ENCODE results near the gene TRAPPC10.

TRAPPC10 gene

DNA sequence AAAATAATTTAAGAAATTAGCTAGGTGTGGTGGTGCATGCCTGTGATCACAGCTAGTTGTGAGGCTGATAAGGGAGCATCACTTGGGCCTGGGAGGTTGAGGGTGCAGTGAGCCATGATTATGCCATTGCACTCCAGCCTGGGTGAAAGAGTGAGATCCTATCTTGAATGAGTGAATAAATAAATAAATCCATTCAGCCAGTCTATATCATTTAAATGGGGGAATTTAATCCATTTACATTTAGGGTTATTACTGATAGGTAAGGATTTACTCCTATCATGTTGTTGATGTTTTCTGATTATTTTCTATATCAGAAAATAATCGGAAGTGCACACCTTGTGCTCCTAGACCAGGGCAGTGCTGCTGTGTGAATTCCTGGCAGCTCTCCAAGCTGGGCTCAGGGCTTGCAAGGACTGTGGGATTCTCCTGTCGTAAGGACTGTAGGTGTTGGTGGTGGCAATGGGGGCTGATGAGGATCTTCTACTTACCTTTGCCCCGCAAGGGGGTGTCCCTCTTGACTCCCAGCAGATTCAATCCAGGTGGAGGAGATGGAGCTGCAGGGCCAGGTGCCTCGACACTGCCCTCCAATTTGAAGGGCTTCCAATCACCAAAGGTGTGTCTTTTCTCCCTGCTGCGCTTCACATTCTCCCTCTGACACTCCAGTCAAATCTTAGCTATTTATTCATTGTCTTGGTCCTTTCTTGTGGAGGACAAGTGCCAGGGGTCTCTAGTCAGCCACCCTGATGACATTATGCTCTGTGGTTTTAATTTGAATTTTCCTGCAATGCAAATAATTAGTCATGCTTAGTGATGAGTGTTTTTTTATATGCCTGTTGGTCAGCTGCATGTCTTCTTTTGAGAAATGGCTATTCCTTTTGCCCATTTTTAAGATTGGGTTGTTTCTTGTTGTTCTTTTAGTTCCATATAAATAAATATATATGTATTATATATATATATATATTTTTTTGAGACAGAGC, 14.1 kb upstream of the TRAPPC10 start:
- no peak for FAIRE-seq

DNA sequence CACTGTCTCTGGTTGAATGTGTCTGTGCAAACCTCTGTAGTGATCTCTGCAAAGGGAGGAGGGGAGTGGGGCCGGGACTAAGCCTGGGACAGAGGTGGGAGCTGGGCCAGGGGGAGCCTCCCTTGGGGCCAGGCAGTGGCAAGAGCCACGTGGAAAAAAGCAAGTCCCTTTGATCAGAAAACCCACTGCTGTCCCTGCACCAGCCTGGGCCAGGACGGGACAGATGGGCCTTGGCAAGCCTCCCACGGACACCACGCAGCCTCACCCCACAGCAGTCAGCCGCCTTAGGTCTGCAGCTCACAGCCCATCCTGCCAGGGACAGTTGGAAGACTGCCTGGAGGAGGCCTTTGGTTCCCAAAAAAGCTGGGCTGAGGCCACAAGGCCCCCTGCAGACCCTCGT, 11.7 kb upstream of the TRAPPC10 start:
- DNase-seq (ENCODE audit: insufficient read length, low spot score) (no peak), FAIRE-seq (no peak)

More for the DNA sequence above, 14.1 kb upstream of the TRAPPC10 start:
- DNase-seq (ENCODE audit: insufficient read length, low spot score) = no peak

DNA sequence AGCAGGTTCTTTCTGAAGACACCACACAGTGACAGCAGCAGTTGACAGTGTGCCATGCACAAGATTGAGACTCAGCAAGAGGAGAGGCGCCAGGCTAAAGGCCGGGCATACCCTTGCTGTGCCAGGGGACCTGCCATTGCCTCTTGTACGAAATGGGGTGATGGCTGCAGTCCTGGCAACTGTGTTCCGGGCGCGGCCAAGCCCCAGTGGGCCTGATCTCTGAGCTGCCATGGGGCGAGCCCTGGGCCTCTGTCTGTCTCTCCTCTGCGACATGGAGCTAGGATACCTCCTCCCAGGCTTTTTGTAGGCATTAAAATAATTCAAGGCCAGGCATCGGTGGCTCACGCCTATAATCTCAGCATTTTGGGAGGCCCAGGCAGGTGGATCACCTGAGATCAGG, 9.6 kb upstream of the TRAPPC10 start:
- DNase-seq (ENCODE audit: insufficient read length, low spot score) (no peak), FAIRE-seq (no peak)

DNA sequence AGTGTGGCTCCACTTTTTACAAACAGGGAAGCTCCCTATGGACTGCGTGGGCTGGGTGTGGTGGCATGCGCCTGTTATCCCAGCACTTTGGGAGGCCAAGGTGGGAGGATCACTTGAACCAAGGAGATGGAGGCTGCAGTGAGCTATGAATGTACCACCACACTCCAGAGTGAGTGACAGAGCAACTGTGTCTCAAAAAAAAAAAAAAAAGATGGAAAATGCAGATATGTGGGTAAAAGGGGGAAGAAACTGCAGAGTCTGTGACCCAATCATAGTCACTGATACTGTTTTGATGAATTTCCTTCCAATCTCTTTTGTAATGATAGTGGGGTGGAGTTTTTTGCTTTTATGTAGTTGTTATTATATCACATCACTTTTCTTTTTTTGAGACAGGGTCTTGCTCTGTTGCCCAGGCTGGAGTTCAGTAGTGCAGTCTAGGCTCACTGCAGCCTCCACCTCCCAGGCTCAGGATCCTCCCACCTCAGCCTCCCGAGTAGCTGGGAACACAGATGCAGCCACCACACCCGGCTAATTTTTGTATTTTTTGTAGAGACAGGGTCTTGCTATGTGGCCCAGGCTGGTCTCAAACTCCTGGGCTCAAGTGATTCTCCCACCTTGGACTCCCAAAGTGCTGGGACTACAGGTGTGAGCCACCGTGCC, 8.7 kb upstream of the TRAPPC10 start:
- FAIRE-seq (no peak), DNase-seq (ENCODE audit: insufficient read length, low spot score) (no peak)

DNA sequence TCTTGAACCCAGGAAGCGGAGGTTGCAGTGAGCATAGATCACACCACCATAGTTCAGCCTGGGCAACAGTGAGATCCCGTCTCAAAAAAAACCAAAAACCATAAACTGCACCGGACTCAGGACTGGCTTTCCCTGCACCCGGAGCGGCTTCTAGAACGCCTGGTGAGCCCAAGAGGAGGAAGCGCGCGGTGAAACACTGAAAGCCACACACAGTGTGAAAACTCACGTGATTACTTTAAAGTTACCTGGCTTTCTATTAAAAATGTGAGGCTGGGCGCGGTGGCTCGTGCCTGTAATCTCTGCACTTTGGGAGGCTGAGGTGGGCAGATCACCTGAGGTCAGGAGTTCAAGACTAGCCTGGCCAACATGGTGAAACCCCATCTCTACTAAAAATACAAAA, 7.0 kb upstream of the TRAPPC10 start:
- DNase-seq (ENCODE audit: insufficient read length, low spot score) (no peak), FAIRE-seq (no peak)

DNA sequence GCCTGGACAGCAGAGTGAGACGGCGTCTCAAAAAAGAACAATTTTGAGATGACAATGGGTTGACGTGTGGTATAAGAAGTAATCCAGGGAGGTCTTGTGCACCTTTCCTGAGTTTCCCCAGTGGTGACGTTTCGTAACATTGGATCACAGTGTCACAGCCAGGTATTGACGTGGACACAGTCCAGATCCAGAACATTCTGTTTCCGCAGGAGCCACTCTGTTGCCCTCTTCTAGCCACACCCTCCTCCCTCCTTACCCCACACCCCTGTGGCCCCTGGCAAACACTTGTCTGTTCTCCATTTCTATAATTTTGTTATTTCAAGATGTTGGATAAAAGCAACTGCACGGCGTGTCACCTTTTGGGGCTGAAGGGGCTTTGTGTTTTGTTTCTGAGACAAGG, 6.5 kb upstream of the TRAPPC10 start:
- no peak for FAIRE-seq
- no peak for DNase-seq (ENCODE audit: insufficient read length, low spot score)

DNA sequence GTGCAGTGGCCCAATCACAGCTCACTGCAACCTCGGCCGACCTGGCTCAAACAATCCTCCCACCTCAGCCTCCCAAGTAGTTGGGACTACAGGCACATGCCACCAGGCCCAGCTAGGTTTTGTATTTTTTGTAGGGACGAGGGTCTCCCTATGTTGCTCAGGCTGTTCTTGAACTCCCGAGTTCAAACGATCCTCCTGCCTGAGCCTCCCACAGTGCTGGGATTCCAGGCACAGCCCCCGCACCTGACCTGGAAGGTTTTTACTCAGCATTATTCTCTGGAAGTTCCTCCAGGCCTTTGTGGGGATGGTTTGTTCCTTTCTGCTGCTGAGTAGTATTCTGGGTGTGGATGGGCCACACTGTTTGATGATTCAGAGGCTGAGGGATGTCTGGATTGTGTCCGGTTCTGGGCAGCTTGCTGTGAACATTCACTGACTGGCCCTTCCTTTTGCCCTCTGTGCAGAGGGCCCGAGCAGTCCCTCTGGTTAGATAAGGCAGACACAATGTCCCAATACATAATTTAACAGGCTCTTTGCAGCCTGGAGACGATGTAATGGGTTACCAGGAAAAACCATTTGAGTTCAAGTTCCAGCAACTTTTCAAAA, 6.0 kb upstream of the TRAPPC10 start:
- DNase-seq (ENCODE audit: insufficient read length, low spot score) (peak; percentile 63), FAIRE-seq (no peak)

DNA sequence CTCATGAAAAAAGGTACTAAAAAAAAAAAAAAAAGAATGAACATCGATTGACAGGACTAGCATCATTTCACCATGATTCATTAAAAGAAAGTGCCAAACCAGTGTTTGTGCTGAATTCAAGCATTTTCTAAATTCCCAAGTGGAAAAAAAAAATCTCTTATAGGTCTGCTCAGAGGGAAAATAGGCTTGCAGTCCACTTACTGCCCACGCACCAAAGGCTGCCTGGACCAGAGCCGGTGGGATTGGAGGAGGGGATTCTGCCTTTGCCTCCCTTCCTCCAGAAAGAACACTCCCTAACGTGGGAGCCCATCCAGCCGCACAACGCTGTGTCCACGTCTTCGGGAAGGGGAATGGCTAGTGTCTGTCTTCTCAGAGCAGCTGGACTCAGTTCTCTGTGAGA, 5.5 kb upstream of the TRAPPC10 start:
- FAIRE-seq (no peak), DNase-seq (ENCODE audit: insufficient read length, low spot score) (no peak)

DNA sequence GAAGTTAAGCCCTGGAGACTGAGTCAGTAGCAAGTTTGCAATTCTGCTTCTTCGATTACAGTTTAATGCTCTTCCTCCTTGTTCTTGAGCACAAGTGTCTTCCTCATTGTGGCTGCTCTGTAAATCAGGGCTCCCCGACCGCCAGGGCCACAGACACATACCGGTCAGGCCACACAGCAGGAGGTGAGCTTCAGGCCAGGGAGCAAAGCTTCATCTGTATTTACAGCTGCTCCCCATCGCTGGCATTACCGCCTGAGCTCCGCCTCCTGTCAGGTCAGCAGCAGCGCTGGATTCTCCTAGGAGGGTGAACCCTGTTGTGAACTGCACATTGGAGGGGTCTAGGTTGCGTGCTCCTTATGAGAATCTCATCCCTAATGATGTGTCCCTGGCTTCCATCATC, 1.7 kb upstream of the TRAPPC10 start:
- DNase-seq (ENCODE audit: insufficient read length, low spot score) = no peak
- no peak for FAIRE-seq

DNA sequence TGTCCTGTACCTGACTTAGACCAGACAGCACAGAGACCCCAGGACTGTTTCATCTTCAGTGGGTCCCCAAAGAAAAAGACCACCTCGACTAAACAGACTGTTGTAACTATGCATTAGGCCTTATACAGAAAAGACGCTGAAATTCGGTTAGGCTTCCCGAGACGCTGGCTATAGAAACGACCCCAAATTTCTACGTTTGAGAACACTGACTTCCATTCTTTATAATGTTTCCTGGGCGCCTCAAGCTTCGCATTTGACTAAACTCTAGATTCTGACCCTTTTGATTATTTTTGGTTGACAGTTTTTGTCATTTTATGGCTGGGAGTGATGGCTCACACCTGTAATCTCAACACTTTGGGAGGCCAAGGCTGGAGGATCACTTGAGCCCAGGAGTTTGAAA, 986 bp upstream of the TRAPPC10 start:
- DNase-seq (ENCODE audit: insufficient read length, low spot score) = no peak
- FAIRE-seq = no peak

DNA sequence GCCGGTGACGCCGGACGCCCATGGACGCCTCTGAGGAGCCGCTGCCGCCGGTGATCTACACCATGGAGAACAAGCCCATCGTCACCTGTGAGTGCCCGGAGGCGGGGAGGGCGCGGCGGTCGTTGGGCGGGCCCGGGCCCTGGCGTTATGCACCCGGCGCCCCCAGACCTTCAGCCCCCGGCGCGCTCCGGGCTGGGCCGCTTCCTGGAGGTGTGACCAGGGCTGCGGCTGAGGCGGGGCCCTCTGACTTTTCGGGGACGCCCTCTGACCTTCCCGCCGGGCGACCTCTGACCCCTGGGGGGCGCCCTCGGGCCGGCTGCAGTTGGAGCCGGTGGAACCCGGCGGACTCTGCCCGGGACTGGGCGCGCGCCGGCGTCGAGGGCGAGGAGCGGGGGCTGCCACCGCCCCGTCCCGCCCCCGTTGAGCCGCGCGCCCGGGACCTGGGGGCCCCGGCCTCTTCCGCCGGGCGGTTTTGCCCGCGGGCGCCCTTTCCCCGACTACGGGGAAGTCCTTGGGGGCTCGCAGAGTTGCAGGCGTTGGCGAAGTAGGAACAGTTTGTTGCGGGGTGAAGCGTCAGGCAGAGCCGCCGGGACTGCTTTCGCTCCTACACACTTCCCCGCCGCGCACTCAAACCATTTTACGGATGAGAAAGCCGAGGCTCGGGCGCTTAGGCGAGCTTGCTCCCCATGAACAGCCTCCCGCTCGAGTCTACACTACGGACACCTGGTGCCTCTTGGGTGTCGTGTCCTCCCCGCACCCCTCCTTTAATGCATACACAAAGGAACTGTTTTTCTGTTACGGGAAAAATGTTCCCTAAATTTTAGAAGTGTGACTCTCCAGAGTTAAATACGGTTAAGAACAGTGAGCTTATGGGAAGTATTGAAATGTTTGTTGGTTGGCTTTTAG, 618 bp downstream of the TRAPPC10 start:
- DNase-seq (ENCODE audit: insufficient read length, low spot score) (peak; percentile 45), FAIRE-seq (no peak)

DNA sequence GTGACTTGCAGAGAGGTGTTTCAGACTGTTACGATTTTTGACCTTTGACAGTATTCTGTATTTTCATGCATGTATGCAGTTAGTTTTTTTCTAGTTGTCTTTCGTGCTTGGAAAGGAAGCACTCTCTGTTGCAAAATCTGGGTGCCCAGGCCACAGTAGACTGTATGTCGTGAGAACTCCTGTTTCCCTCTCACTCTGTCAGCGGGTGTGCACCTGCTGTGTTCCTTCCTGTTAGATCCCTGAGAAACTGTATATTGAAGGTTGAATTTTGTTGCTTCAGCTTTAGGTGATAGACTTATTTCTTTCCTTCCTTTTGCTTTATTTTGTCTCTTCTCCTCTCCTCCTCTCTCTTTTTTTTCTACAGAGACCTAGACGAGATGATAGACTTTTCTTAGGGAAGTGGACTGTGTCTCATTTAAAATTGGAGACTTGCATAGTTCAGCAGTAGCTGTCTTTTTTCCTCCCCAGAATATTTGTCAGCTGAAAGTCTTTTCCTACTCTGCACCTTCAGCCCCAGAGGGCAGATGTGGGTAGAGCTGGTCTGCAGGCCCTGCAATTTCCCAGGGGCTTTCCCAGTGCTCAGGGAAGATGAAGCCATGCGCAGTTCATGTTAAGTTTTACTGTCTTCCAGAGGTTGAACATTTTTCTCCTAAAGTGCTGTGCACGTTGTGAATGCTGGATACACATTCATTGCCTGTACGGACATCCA, 1.4 kb downstream of the TRAPPC10 start:
- no peak for DNase-seq (ENCODE audit: insufficient read length, low spot score)
- no peak for FAIRE-seq

DNA sequence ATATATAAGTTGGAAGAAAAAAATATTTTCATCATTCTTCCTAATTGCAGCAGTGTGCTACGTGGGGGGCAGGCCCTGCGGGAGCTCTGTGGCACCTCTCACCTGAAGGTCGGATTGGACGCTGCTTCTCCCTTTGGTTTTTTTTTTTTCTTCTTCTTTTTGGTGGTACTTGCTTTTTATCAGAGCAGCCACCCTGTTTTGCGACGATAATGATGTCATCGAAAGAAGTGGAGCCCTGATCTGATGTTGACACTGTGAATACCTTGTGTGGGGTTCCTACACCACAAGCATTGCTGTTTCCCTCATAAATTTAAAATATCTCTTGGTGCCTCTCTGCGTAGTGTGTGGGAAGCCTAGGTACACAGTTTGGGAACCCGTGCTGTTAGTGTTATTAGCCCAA, 5.5 kb downstream of the TRAPPC10 start:
- DNase-seq (ENCODE audit: insufficient read length, low spot score) = no peak
- no peak for FAIRE-seq

DNA sequence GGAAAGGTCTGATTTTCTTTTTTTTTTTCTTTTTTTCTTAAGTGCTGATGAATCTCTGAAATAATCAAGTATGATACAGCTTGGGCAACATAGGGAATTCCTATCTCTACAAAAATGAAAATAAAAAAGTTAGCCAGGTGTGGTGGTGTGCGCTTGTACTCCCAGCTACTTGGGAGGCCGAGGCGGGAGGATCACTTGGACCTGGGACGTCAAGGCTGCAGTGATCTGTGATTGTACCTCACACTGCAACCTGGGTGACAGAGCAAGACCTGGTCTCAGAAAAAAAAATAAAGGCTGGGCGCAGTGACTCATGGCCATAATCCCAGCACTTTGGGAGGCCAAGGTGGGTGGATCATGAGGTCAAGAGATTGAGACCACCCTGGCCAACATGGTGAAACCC, 6.0 kb downstream of the TRAPPC10 start:
- FAIRE-seq (no peak), DNase-seq (ENCODE audit: insufficient read length, low spot score) (no peak)

DNA sequence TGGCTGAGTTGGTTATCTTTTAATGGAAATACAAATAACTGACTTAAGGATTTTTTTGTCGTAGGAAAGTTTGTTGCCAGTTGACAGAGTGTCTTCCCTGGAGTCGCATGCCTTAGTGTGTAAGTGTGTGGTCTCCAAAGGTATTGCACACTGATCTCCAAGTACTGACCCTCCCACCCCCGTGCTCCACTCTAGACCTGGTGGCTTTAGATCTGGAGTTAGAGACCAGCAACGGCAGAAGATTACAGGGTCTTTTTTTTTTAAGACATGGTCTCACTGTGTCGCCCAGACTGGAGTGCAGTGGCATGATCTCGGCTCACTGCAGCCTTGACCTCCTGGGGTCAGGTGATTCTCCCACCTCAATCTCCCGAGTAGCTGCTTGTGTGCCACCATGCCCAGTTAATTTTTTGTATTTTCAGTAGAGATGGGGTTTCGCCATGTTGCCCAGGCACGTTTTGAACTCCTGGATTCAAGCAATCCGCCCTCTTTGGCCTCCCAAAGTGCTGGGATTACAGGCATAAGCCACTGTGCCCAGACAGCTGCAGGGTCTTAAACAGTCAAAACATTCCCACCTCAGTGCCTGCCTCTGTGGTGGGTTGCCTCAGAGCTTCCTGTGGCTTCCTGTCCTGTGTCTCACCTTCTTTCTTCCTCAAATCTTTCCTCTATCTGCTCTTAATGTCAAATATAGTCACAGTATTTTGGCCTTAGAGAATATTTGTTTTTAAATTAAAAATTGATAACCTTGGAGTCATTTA, 6.9 kb downstream of the TRAPPC10 start:
- DNase-seq (ENCODE audit: insufficient read length, low spot score) (no peak), FAIRE-seq (no peak)

DNA sequence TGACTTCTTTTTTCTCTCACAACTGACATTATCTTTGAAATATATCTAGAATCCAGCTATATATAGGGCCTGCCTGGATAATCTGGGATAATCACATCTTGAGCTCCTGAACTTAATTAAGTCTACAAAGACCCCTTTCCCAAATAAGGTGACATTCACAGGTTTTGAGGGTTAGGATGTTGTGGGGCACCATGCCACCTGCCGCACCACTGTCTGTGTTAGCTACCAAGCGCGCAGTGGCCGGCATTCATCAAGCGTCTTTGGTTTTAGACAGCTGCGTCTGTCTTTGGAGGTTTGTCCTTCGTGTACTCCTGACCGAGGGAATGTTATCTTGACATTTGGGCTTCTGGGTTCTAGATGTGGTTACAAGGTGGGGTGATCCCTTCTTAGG, 7.5 kb downstream of the TRAPPC10 start:
- DNase-seq (ENCODE audit: insufficient read length, low spot score) (no peak), FAIRE-seq (no peak)

DNA sequence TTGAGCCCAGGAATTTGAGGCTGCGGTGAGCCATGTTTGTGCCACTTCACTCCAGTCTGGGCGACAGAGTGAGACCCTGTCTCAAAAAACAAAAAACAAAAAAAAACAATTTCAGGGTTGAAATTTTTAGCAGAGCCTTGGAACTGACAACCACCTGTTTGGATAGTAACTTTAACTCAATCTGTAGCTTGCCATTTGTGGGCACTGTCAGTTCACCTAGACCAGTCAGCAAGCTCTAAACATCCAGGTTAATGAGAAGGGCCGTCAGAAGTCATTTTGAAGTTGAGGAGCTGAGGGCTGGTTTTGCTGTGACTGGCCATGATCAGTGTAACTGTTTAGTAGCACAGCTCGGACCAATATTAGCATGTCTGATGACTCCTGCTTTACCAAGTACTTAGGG, 8.4 kb downstream of the TRAPPC10 start:
- no peak for FAIRE-seq
- DNase-seq (ENCODE audit: insufficient read length, low spot score) = no peak

DNA sequence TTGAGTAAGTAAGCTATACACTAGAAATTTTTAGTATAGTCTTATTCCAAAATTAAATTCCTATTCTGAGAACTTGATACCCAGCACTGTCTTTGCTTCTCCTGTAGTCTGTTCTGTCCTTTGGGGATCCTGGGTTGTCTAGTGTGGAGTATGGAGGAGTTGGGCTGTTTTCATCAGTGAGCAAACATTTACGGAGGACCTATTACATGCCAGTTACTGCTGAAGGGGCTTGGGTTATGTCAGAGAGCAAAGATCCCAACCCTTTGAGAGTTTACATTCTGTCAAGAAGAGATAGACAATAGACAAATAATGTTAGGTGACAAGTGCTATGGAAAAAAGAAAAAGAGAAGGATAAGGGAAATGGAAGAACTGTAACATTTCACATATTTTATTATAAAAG, 9.0 kb downstream of the TRAPPC10 start:
- no peak for FAIRE-seq

DNA sequence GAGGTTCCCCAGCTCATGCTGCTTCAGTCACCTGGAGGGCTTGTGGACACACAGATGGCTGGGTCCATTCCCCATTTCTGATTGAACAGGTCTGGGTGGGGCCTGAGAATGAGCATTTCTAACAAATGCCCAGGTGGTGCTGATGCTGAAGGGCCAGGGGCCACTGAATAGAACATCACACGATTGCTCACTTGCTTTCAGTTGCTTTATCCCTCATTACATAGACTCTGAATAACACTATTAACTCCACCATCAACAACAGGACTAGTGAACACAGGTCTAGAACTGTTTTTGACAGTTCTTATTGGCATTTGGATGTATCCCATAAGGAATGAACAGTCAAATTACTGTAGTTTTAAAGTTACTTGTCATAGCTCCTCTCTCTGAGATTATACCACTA, 12.1 kb downstream of the TRAPPC10 start:
- FAIRE-seq = no peak
- DNase-seq (ENCODE audit: insufficient read length, low spot score) = no peak

More for the DNA sequence above, 9.0 kb downstream of the TRAPPC10 start:
- no peak for DNase-seq (ENCODE audit: insufficient read length, low spot score)

Measured in HTR-8/SVneo (cell line).